ENCODE results near the gene ACVR1B.

ACVR1B gene

GRCh38 chr12:51944608-51945233 is 6.8 kb upstream of the ACVR1B start:
- no peak for DNase-seq

DNA sequence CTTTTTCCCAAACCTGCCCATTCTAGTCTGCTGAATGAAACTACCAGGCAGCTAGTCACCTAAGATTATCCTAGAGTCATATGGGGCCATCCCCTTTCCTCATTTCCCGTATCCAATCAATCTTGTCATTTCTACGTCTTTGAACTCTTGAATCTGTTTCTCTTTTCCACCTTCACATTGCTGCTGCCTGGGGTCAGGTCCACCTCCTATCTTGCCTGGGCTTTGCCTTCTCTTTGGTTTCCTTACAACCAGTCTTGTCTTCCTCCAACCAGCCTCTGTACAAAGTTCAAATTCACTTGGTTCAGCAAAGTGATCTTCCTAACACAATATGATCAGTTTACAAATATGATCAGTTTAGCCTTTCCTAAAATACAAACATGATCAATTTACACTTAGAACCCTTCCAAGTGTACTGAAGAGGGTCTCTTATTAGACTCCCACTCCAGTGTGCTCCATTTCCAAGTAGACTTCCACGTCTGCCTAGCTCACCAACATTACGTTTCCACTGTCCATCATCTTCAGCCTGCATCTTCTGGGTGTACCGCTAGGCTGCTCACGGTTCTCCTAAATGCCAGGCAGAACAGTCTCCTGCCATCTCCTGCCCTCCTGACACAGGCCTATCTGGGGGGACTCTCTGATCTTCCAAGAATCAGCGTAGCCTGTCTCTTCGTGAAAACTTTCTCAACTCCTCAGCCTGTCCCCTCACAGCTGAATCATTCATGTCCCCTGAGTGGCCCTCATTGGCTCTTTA is 4.1 kb upstream of the ACVR1B start:
- no peak for DNase-seq

GRCh38 chr12:51948066-51948465 is 3.4 kb upstream of the ACVR1B start:
- no peak for DNase-seq

GRCh38 chr12:51949342-51950030 is 2.0 kb upstream of the ACVR1B start:
- peak; percentile 31 for DNase-seq

DNA sequence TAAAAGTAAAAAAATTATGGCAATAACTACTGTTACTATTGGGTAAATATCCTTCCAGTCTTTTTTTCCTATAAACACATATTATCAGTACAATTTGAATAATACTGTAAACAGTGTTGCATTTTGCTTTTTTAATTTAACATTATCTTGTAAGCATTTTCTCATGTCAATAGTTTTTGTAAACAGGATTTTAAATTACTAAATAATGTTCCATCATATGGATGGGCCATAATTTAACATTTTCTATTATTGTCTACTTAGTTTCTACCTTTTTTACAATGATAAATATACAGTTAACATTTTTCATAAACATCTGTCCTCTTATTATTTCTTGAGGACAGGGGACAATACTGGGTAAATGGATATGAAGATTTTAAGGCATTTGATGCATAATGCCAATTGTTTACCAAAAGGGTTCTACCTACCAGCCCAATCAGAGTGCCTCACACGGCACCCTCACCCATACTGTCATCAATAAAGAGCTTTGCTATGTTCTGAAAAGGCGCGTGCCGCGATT is 759 bp upstream of the ACVR1B start:
- no peak for DNase-seq

DNA sequence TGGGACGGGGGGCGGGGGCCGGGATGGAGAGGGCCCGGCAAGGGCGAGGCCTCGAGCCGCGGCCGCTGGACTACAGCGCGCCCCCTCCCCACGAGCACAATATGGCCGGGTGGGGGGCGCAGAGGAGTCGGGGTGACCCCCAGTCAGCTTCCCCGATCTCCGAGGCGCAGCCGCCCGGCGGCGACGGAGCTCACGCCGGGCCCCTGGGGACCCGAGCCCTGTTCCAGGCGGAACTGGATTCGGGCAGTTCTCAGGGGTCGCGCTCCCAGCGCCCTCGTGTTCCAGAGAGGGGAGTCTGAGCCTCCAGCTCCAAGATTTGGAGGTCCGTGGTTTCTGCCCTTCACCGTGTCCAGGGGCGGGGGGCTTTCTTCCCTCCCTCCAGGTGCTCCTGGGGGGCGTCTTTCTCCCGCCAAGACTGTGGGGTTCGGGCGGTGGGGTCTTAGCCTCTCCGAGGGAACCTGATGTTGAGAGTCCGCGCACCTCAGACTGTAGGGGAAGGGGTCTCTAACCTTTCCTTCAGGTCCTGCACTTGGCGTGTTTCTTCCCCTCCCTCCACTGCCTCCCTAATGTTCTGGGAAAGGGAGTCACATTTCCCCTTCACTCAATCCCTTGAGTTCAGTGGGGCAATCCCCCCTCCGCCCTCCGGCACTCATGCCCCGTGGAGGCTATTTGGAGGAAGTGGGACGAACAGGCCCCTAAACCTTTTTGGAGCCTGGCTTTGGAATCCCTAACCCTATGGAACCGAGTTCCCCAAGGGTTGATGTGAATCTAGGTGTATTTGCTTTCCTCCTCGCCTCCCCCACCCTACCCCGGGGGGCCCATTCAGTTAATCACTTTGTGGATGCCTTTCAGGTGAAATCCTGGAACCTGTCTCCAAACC is 584 bp downstream of the ACVR1B start:
- no peak for DNase-seq

DNA sequence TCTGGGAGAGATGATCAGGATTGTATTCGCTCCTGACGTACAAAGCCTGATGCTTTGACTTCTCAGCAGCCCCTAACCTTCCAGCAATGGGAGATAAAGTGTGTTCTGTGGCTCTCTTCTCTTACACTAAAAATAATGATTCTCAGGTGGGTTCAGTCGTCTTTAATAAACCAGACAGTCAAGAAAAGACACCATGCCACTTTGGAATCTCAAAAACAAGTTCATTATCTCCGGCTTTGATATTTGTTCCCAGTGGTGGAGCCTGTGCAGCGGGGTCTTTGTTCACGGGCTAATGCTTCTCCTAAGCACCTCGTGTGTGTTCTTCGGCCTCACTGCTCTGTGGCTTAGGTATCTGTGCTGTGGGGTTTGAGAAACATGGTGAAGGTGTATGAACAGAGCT is 1.6 kb downstream of the ACVR1B start:
- DNase-seq, result no peak

GRCh38 chr12:51953864-51954263 is 2.4 kb downstream of the ACVR1B start:
- DNase-seq, result no peak

GRCh38 chr12:51954561-51955361 is 3.3 kb downstream of the ACVR1B start:
- DNase-seq, result peak; percentile 37

- DNase-seq, result no peak
Observed at GRCh38 chr12:51955702-51956101, 4.2 kb downstream of the ACVR1B start.

- DNase-seq, result no peak
Observed at GRCh38 chr12:51958542-51958941, 7.0 kb downstream of the ACVR1B start.

DNA sequence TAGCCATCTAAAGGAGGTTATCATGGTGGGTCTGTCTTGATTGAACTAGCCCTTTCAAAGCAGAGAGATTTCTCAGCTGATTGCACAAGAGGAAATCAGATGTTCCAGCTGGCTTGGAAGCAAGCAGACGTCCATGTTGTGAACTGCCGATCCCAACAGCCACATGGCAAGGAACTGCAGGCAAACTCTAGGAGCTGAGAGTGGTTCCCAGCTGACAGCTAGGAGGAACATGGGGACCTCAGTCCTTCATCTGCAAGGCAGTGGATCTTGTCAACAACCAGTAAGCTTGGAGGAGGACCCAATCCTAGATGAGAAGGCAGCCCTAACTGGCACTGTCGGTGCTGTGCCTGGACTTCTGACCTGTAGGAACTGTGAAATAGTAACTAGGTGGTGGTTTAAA is 7.7 kb downstream of the ACVR1B start:
- no peak for DNase-seq

DNA sequence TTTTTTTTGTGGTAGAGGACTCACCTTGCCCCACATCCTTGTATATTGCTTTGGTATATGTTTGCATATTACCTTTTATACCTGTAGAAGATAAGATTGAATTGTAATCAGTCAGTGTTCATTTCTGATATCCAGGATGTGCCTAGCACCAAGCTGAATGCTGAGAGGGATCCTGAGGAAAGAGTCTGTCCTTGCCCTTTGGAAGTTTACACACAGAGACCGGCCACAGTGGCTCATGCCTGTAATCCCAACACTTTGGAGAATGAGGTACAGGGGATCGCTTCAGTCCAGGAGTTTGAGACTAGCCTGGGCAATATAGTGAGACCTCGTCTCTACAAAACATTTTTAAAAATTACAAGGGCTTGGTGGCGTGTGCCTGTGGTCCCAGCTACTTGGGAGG is 8.4 kb downstream of the ACVR1B start:
- no peak for DNase-seq

GRCh38 chr12:51960488-51960887 is 9.0 kb downstream of the ACVR1B start:
- no peak for DNase-seq

GRCh38 chr12:51960890-51961289 is 9.4 kb downstream of the ACVR1B start:
- DNase-seq, result no peak

DNA sequence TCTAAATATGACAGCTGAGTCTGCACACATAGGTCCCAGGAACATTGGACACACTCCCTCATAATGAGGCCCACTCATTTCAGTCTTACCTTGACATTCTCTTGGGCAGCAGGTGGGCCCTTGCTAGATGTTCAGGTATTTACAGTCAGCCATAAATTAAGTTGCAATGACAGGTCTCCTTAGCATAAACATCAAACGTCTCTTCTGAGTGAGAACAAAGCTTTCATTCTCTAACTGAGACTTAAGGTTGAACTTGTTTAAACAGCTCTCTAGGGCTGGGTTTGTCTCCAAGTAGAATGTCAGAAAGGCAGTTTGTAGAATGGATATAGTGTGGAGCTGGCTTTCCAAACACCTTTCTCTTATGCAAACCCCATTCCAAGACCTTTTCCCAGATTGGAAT is 10.3 kb downstream of the ACVR1B start:
- no peak for DNase-seq

GRCh38 chr12:51962737-51963136 is 11.2 kb downstream of the ACVR1B start:
- DNase-seq, result no peak

GRCh38 chr12:51963477-51963876 is 12.0 kb downstream of the ACVR1B start:
- no peak for DNase-seq

DNA sequence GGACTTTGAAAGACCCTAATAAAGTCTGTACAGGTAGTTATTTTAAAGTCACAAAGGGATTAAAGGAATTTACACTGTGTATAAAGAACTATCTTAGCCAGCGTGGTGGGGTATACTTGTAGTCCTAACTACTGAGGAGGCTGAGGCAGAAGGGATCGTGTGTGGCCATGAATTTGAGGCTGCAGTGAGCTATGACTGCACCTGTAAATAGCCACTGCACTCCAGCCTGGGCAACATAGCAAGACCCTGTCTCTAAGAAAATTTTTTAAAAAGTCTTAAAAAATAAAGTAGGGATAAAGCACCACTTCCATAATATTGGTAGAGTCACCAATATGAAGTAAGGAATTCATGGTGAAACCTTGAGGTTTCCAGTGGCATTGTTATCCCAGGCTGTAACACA is 18.1 kb downstream of the ACVR1B start:
- DNase-seq, result no peak

- peak; percentile 33 for DNase-seq
Observed at GRCh38 chr12:51970904-51971646, 19.6 kb downstream of the ACVR1B start.
